Fibroblast of the aortic adventitia (primary cell): Measurements from ENCODE around the gene AQR. TPM values are rescaled to one million over a fixed set of nuclear protein-coding genes. Genes with fewer than 3 reads are reported as not detected.
A peak's percentile ranks its signal among the peaks of the same experiment; 100 is the strongest.

Experiments used
- DNase-seq: peaks from one replicate; pipeline ENCODE4 v3.0.0-alpha.2; 2010; ENCODE audit warnings: low read depth
- H3K4me3 ChIP-seq: 2 replicates; pipeline ENCODE4 v1.5.1; 2011; ENCODE audit warnings: low read depth, mild to moderate bottlenecking, control low read depth, low read length, moderate library complexity
- total RNA-seq: library from RNA; depleted of rRNA; stranded (reverse); fragments of >200 nt; gene quantifications from 2 replicates; pipeline ENCODE4 v1.2.3, GENCODE V29; 2012; ENCODE audit warnings: low replicate concordance
- TF ChIP-seq, protein P1 (sequence below): IDR thresholded peaks from 2 replicates; pipeline ENCODE4 v1.5.1; 2011; ENCODE audit warnings: mild to moderate bottlenecking, low read length, control low read depth, inconsistent platforms; ENCODE audit not compliant: insufficient read depth

The AQR gene
- total RNA-seq, 1 donor: 34.6 TPM

DNA sequence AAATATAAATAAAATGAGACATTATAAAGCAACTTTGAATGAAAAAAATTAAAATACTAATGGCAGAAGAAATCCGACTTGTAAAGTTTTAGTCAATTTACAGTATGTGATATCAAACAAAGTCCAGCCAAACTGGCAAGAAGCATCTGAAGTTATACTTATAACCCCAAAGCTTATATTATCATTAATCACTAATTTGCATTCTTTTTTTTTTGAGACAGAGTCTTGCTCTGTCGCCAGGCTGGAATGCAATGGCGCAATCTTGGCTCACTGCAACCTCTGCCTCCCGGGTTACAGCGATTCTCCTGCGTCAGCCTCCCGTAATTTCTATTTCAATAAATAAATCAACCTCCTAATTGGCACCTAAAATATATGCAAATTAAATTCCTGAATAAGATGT lies 80.1 kb downstream of the AQR start:
- DNase-seq: peak; percentile 31
- no peak overlapping the region for H3K4me3 ChIP-seq
- TF ChIP-seq, protein P1, sequence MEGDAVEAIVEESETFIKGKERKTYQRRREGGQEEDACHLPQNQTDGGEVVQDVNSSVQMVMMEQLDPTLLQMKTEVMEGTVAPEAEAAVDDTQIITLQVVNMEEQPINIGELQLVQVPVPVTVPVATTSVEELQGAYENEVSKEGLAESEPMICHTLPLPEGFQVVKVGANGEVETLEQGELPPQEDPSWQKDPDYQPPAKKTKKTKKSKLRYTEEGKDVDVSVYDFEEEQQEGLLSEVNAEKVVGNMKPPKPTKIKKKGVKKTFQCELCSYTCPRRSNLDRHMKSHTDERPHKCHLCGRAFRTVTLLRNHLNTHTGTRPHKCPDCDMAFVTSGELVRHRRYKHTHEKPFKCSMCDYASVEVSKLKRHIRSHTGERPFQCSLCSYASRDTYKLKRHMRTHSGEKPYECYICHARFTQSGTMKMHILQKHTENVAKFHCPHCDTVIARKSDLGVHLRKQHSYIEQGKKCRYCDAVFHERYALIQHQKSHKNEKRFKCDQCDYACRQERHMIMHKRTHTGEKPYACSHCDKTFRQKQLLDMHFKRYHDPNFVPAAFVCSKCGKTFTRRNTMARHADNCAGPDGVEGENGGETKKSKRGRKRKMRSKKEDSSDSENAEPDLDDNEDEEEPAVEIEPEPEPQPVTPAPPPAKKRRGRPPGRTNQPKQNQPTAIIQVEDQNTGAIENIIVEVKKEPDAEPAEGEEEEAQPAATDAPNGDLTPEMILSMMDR: no peak

DNA sequence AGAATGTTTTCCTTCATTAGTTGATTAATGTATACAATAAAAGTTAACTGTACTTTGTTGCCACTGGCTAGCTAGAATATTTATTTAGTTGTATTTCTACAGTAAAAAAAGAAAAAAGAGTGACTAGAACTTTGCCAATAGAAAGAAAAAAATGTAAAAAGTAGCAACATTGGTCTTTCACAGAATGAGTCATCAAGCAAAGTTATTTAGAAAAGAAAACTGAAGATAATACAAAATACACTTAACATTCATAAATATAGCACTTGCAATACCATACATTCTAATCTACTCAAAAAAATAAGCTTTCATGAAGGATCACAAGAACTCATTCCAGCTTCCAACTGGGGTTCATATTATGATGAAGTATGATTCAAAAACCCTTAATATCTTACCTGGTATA lies 83.4 kb downstream of the AQR start:
- no peak overlapping the region for H3K4me3 ChIP-seq
- peak; percentile 41 for DNase-seq
- TF ChIP-seq, protein P1: no peak

GRCh38 chr15:34883633-34884032 lies 85.9 kb downstream of the AQR start:
- peak; percentile 6 for DNase-seq
- TF ChIP-seq, protein P1: no peak
- no peak overlapping the region for H3K4me3 ChIP-seq

DNA sequence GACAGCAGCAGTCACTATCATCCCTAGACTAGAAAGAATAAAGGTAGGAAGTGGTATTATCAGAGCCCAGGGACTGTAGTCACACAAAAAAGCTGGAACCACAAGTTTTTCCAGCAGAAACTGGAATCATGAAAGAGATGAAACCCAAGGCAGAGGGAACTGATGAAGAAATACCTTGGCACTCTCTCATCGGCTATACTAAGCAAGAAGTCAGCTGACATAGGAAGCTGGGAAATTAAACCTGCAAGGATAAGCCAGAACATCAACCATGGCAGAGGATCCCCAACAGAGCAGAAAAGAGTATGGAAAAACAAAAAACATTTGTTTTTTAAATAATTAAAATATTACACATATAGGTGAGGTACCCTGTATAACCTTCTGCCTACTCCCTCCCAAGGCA lies 86.5 kb downstream of the AQR start:
- no peak overlapping the region for H3K4me3 ChIP-seq
- TF ChIP-seq, protein P1: no peak
- DNase-seq: peak; percentile 42

- TF ChIP-seq, protein P1: no peak
- no peak for DNase-seq
- H3K4me3 ChIP-seq: no peak overlapping the region
Measured at GRCh38 chr15:34879107-34879506, 90.4 kb downstream of the AQR start.

- no peak overlapping the region for H3K4me3 ChIP-seq
- TF ChIP-seq, protein P1: no peak
- no peak for DNase-seq
Measured at GRCh38 chr15:34876640-34877039, 92.9 kb downstream of the AQR start.

DNA sequence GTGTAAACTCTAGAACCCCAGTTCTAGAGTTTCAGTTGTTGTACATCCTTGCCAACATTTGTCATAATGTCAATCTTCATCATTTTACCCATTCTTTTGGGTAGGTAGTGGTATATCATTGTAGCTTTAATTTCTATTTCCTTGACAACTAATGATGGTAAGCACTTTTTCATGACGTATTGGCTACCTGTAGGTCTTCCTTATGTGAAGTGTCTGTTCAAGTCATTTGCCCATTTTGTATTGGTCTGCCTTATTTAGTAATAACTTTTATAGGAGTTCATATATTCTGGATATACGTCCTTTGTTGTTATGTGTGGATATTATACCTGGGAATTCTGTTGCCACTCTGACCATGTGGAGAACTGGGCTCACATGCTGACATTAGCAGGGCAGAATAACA lies 100.4 kb downstream of the AQR start:
- no peak overlapping the region for H3K4me3 ChIP-seq
- TF ChIP-seq, protein P1: no peak
- DNase-seq: no peak
